Smooth muscle cell (in vitro differentiated cells): Measurements from ENCODE around the gene BRPF1. TPM values are rescaled to one million over a fixed set of nuclear protein-coding genes. Genes with fewer than 3 reads are reported as not detected.

Experiments used
- DNase-seq: peaks from one replicate; lab custom pipeline; 2025; ENCODE audit not compliant: unreplicated experiment; lab: John Stamatoyannopoulos, UW
- H2AFZ ChIP-seq: fragments of 200-600 bp; sonication (generic); 2 replicates; pipeline ENCODE4 v1.6.0; 2016; ENCODE audit warnings: antibody characterized with exemption, low read depth, mild to moderate bottlenecking
- H3F3A ChIP-seq: fragments of 200-600 bp; sonication (generic); 2 replicates; pipeline ENCODE4 v1.6.0; 2017; ENCODE audit warnings: antibody characterized with exemption, low read depth
- H3K27ac ChIP-seq: fragments of 200-600 bp; sonication (generic); 2 replicates; pipeline ENCODE4 v1.5.1; 2016; ENCODE audit warnings: low read depth, mild to moderate bottlenecking
- H3K27me3 ChIP-seq: fragments of 200-600 bp; sonication (generic); 2 replicates; pipeline ENCODE4 v1.6.1; 2016; ENCODE audit warnings: low read depth, mild to moderate bottlenecking
- H3K36me3 ChIP-seq: fragments of 200-600 bp; sonication (generic); 2 replicates; pipeline ENCODE4 v1.5.1; 2016; ENCODE audit warnings: low read depth
- H3K4me1 ChIP-seq: fragments of 200-600 bp; sonication (generic); 2 replicates; pipeline ENCODE4 v1.5.1; 2016; ENCODE audit warnings: low read depth
- H3K4me2 ChIP-seq: fragments of 200-600 bp; sonication (generic); 2 replicates; pipeline ENCODE4 v1.6.0; 2016; ENCODE audit warnings: mild to moderate bottlenecking
- H3K4me3 ChIP-seq: fragments of 200-600 bp; sonication (generic); 2 replicates; pipeline ENCODE4 v1.5.1; 2016; ENCODE audit warnings: mild to moderate bottlenecking
- H3K79me2 ChIP-seq: fragments of 200-600 bp; sonication (generic); 2 replicates; pipeline ENCODE4 v1.6.0; 2016; ENCODE audit warnings: low read depth, mild to moderate bottlenecking
- H3K9ac ChIP-seq: fragments of 200-600 bp; sonication (generic); 2 replicates; pipeline ENCODE4 v1.6.0; 2016; ENCODE audit warnings: low read depth
- H3K9me3 ChIP-seq: fragments of 200-600 bp; sonication (generic); replicated peaks from 2 replicates; pipeline ENCODE4 v1.5.1; 2016; ENCODE audit warnings: low read depth
- H4K20me1 ChIP-seq: fragments of 200-600 bp; sonication (generic); 2 replicates; pipeline ENCODE4 v1.6.0; 2016; ENCODE audit warnings: low read depth
- CTCF ChIP-seq: fragments of 200-600 bp; sonication (generic); IDR thresholded peaks from 2 replicates; pipeline ENCODE4 v1.5.1; 2017; ENCODE audit warnings: borderline replicate concordance, mild to moderate bottlenecking, antibody characterized with exemption; ENCODE audit not compliant: insufficient read depth, poor library complexity, severe bottlenecking
- WGBS: methylation state at CpG from one replicate; pipeline ENCODE4 v1.1.7; 2016; ENCODE audit warnings: low lambda C conversion rate; 5-methylcytosine and 5-hydroxymethylcytosine counted together
- polyA plus RNA-seq: library from polyadenylated mRNA; unstranded; fragments of >200 nt; fragmentation: Nextera tagmentation; extraction: Ambion mirVana; gene quantifications from 2 replicates; pipeline ENCODE4 v1.2.1, GENCODE V29; 2016
- total RNA-seq: library from RNA; depleted of rRNA; stranded (reverse); fragments of >200 nt; gene quantifications from 2 replicates; pipeline ENCODE4 v1.2.3, GENCODE V29; 2014

Gene BRPF1
- total and polyA plus RNA-seq, 2 experiments from 2014 or later: 13.9 to 17.1 TPM

GRCh38 chr3:9685216-9686049, 46.1 kb upstream of the BRPF1 start:
- Histone ChIP-seq H3K36me3 (no peaks in the 10 kb centered on the region), H4K20me1 (no peaks in the 10 kb centered on the region), H3K27ac (no peak overlapping the region), H3K9ac (no peak overlapping the region), H3K9me3 (no peaks in the 10 kb centered on the region), H3K27me3 (no peaks in the 10 kb centered on the region), H3F3A (no peaks in the 10 kb centered on the region), H3K4me1 (no peaks in the 10 kb centered on the region), H3K4me2 (no peak overlapping the region), H3K79me2 (no peaks in the 10 kb centered on the region), H2AFZ (no peak overlapping the region), H3K4me3 (no peak overlapping the region)
- no peak for TF ChIP-seq CTCF
- DNase-seq: no peak
- 96% methylated on average over 18 of the region's 18 CpGs for WGBS

GRCh38 chr3:9686050-9686550, 45.4 kb upstream of the BRPF1 start:
- Histone ChIP-seq H3K9me3 (no peaks in the 10 kb centered on the region), H4K20me1 (no peaks in the 10 kb centered on the region), H3K4me3 (no peak overlapping the region), H3K9ac (no peak overlapping the region), H3K27ac (no peak overlapping the region), H3K27me3 (no peaks in the 10 kb centered on the region), H2AFZ (no peak overlapping the region), H3K4me2 (no peak overlapping the region), H3K4me1 (no peaks in the 10 kb centered on the region), H3F3A (no peaks in the 10 kb centered on the region), H3K79me2 (no peaks in the 10 kb centered on the region), H3K36me3 (no peaks in the 10 kb centered on the region)
- DNase-seq: no peak
- WGBS: 92% methylated on average over 9 of the region's 9 CpGs
- TF ChIP-seq CTCF: no peak

GRCh38 chr3:9686703-9687102, 44.8 kb upstream of the BRPF1 start:
- Histone ChIP-seq H3K4me3 (no peak overlapping the region), H3K9ac (no peak overlapping the region), H3K36me3 (no peaks in the 10 kb centered on the region), H2AFZ (no peak overlapping the region), H3F3A (no peaks in the 10 kb centered on the region), H3K9me3 (no peaks in the 10 kb centered on the region), H3K4me1 (no peaks in the 10 kb centered on the region), H3K79me2 (no peaks in the 10 kb centered on the region), H3K27me3 (no peaks in the 10 kb centered on the region), H3K27ac (no peak overlapping the region), H4K20me1 (no peaks in the 10 kb centered on the region), H3K4me2 (no peak overlapping the region)
- WGBS: 96% methylated on average over 3 of the region's 3 CpGs
- TF ChIP-seq CTCF: no peak
- DNase-seq: no peak

GRCh38 chr3:9687514-9687913, 44.0 kb upstream of the BRPF1 start:
- Histone ChIP-seq H3K4me3 (no peak overlapping the region), H2AFZ (no peak overlapping the region), H3K4me2 (no peak overlapping the region), H3K9ac (no peak overlapping the region), H4K20me1 (no peaks in the 10 kb centered on the region), H3K36me3 (no peaks in the 10 kb centered on the region), H3K27ac (no peak overlapping the region), H3K4me1 (no peaks in the 10 kb centered on the region), H3K27me3 (no peaks in the 10 kb centered on the region), H3K9me3 (no peaks in the 10 kb centered on the region), H3K79me2 (no peaks in the 10 kb centered on the region), H3F3A (no peaks in the 10 kb centered on the region)
- TF ChIP-seq CTCF: no peak
- WGBS: 92% methylated on average over 7 of the region's 7 CpGs
- no peak for DNase-seq
